Kidney (tissue), 14 donors: Measurements from ENCODE around the gene LRCH3. TPM values are rescaled to one million over a fixed set of nuclear protein-coding genes. Genes with fewer than 3 reads are reported as not detected.

Experiments used
- DNase-seq, 5 donors: peaks; one replicate each; pipeline ENCODE4 v3.0.0-alpha.2; 2013 to 2020
- FAIRE-seq: peaks from 2 replicates; lab custom pipeline; 2012; peaks lifted over from hg19 to GRCh38; lab: Jason Lieb, UNC
- H3K27ac ChIP-seq, 2 donors: one replicate each; pipeline ENCODE4 v1.7.0; 2013; ENCODE audit warnings: low read depth in 2 of 2, low read length in 2 of 2, inconsistent platforms in 1 of 2
- H3K27me3 ChIP-seq: one replicate; pipeline ENCODE4 v1.7.1; 2013; ENCODE audit warnings: low read length, inconsistent platforms; ENCODE audit not compliant: control insufficient read depth, insufficient read depth
- H3K36me3 ChIP-seq, 3 donors: one replicate each; pipeline versions ENCODE4 v1.7.0 to v1.7.1; 2013; ENCODE audit warnings: low read length in 3 of 3, control low read depth in 1 of 3, inconsistent platforms in 1 of 3; ENCODE audit not compliant: insufficient read depth in 3 of 3, control insufficient read depth in 2 of 3
- H3K4me1 ChIP-seq, 3 donors: one replicate each; pipeline versions ENCODE4 v1.7.0 to v1.7.1; 2013; ENCODE audit warnings: low read length in 3 of 3, inconsistent platforms in 1 of 3, low read depth in 1 of 3; ENCODE audit not compliant: control insufficient read depth in 2 of 3, insufficient read depth in 2 of 3
- H3K4me3 ChIP-seq, 3 donors: one replicate each; pipeline versions ENCODE4 v1.7.0 to v1.8.1; 2013; ENCODE audit warnings: low read length in 3 of 3, control low read depth in 1 of 3, inconsistent platforms in 1 of 3
- H3K9ac ChIP-seq, 3 donors: one replicate each; pipeline versions ENCODE4 v1.7.0 to v1.7.1; 2013; ENCODE audit warnings: low read length in 3 of 3, control low read depth in 1 of 3, inconsistent platforms in 1 of 3
- H3K9me3 ChIP-seq, 3 donors: one replicate each; pipeline versions ENCODE4 v1.7.0 to v1.7.1; 2013; ENCODE audit warnings: low read length in 3 of 3, control low read depth in 1 of 3, inconsistent platforms in 1 of 3; ENCODE audit not compliant: control insufficient read depth in 2 of 3, insufficient read depth in 1 of 3
- CTCF ChIP-seq: IDR thresholded peaks from 3 replicates; pipeline ENCODE4 v1.5.1; 2012; ENCODE audit warnings: mild to moderate bottlenecking, moderate library complexity, borderline replicate concordance; ENCODE audit not compliant: insufficient read depth; ENCODE audit errors: extremely low read depth
- intact Hi-C: fragments of 100-400 bp; cut with DNase I; formaldehyde crosslinking; loops from one replicate; pipeline ENCODE4 v1.11.1; 2022
- polyA plus RNA-seq: library from polyadenylated mRNA; stranded (reverse); fragments of 350-450 nt; fragmentation: Illumina TruSeq; extraction: RNeasy Lipid Tissue Mini Kit (QIAGEN cat#74804); gene quantifications from one replicate; pipeline ENCODE4 v1.2.3, GENCODE V29; 2014; ENCODE audit warnings: low read depth, low replicate concordance; ENCODE audit not compliant: insufficient read depth
- total RNA-seq: library from RNA; stranded (reverse); fragmentation: NEBNext Ultra II Directional; extraction: Animal tissue kit (Norgen Biotek cat#: 25700); gene quantifications from one replicate; pipeline ENCODE4 v1.2.1, GENCODE V29; 2021
- donor health status: control.
- donor health status: control.
- donor health status: control.
- donor health status: control.
- donor health status: control.
- donor health status: DM: yes; HTN: yes; CAD: no.
- donor health status: Normal renal cell carcinoma (clear cell type).

Gene LRCH3
- total and polyA plus RNA-seq, 2 donors from 2014 or later: 11.6 to 52.0 TPM

- no peak for TF ChIP-seq CTCF
- no peaks in the 10 kb centered on the region for H3K27me3 ChIP-seq
- H3K9me3 ChIP-seq: no peaks in the 10 kb centered on the region
- peaks cover 0 to 10% (median 5%) of the 10 kb centered on the region in 3 donors for H3K4me1 ChIP-seq
- no peak for DNase-seq
- intact Hi-C loops: no loop called here
- FAIRE-seq: no peak
- no peak overlapping the region for H3K4me3 ChIP-seq
- no peaks in the 10 kb centered on the region for H3K36me3 ChIP-seq
- H3K27ac ChIP-seq: no peak overlapping the region
- H3K9ac ChIP-seq: no peak overlapping the region
These were observed 4.1 kb downstream of the LRCH3 start for GRCh38 chr3:197795200-197795599.

- no peak overlapping the region for H3K9ac ChIP-seq
- H3K4me1 ChIP-seq: peaks cover 0 to 10% (median 5%) of the 10 kb centered on the region in 3 donors
- no peak overlapping the region for H3K4me3 ChIP-seq
- no peak overlapping the region for H3K27ac ChIP-seq
- no peaks in the 10 kb centered on the region for H3K27me3 ChIP-seq
- no peaks in the 10 kb centered on the region for H3K36me3 ChIP-seq
- intact Hi-C loops: no loop called here
- no peaks in the 10 kb centered on the region for H3K9me3 ChIP-seq
- FAIRE-seq: no peak
- no peak for DNase-seq
- no peak for TF ChIP-seq CTCF
These were observed 5.0 kb downstream of the LRCH3 start for GRCh38 chr3:197796087-197796486.

- no peaks in the 10 kb centered on the region for H3K9me3 ChIP-seq
- H3K4me1 ChIP-seq: peaks cover 0 to 6% (median 5%) of the 10 kb centered on the region in 3 donors
- TF ChIP-seq CTCF: no peak
- no peak overlapping the region for H3K9ac ChIP-seq
- intact Hi-C loops: no loop called here
- H3K27me3 ChIP-seq: no peaks in the 10 kb centered on the region
- no peaks in the 10 kb centered on the region for H3K36me3 ChIP-seq
- no peak for DNase-seq
- no peak overlapping the region for H3K4me3 ChIP-seq
- FAIRE-seq: no peak
- H3K27ac ChIP-seq: no peak overlapping the region
These were observed 7.8 kb downstream of the LRCH3 start for GRCh38 chr3:197798863-197799262.

GRCh38 chr3:197800379-197800778 is 9.3 kb downstream of the LRCH3 start:
- Histone ChIP-seq H3K27me3 (no peaks in the 10 kb centered on the region), H3K9me3 (no peaks in the 10 kb centered on the region), H3K4me3 (no peak overlapping the region), H3K36me3 (no peaks in the 10 kb centered on the region), H3K4me1 (peaks cover 0 to 6% (median 5%) of the 10 kb centered on the region in 3 donors), H3K27ac (no peak overlapping the region), H3K9ac (no peak overlapping the region)
- FAIRE-seq: no peak
- intact Hi-C loops: no loop called here
- no peak for TF ChIP-seq CTCF
- DNase-seq: no peak
